Sigmoid colon (tissue), 7 donors: ENCODE measurements around the gene MEP1B. TPM values are rescaled to one million over a fixed set of nuclear protein-coding genes. Genes with fewer than 3 reads are reported as not detected.

Source experiments
- DNase-seq: peaks from one replicate; pipeline ENCODE4 v3.0.0-alpha.2; 2019
- H3K27ac ChIP-seq, 4 donors: fragments of 200-600 bp; sonication (generic); one replicate each; pipeline ENCODE4 v1.5.1; 2016 to 2019; ENCODE audit warnings: mild to moderate bottlenecking in 1 of 4
- H3K27me3 ChIP-seq, 3 donors: fragments of 200-600 bp; sonication (generic); one replicate each; pipeline ENCODE4 v1.5.1; 2019; ENCODE audit warnings: mild to moderate bottlenecking in 1 of 3
- H3K36me3 ChIP-seq, 4 donors: fragments of 200-600 bp; sonication (generic); one replicate each; pipeline ENCODE4 v1.5.1; 2016 to 2019
- H3K4me1 ChIP-seq, 4 donors: fragments of 200-600 bp; sonication (generic); one replicate each; pipeline ENCODE4 v1.5.1; 2017 to 2019
- H3K4me3 ChIP-seq, 4 donors: fragments of 200-600 bp; sonication (generic); one replicate each; pipeline ENCODE4 v1.5.1; 2017 to 2019; ENCODE audit warnings: mild to moderate bottlenecking in 2 of 4, moderate library complexity in 1 of 4
- H3K9me3 ChIP-seq, 4 donors: fragments of 200-600 bp in 3 of 4; sonication (generic) in 3 of 4; one replicate each; pipeline versions ENCODE4 v1.5.1 to v1.6.1; 2013 to 2019
- EP300 ChIP-seq, 4 donors: sonication (generic); formaldehyde crosslinking; IDR thresholded peaks; one replicate each; pipeline ENCODE4 v1.6.1; 2017; ENCODE audit warnings: antibody characterized with exemption in 4 of 4
- POLR2A ChIP-seq, 2 donors: fragments of 450-650 bp; IDR thresholded peaks; one replicate each; pipeline ENCODE4 v1.6.1; 2016; ENCODE audit warnings: antibody characterized with exemption in 2 of 2, mild to moderate bottlenecking in 2 of 2, moderate library complexity in 2 of 2
- POLR2AphosphoS5 ChIP-seq, 4 donors: sonication (generic); formaldehyde crosslinking; IDR thresholded peaks; one replicate each; pipeline ENCODE4 v1.6.1; 2017; ENCODE audit warnings: antibody characterized with exemption in 4 of 4
- whole genome bisulfite sequencing, 2 donors: extraction: QIAGEN DNeasy Blood & Tissue Kit; methylation state at CpG; one replicate each; pipeline ENCODE4 v1.1.7; 2013; 5-methylcytosine and 5-hydroxymethylcytosine counted together
- intact Hi-C: fragments of 100-400 bp; cut with DNase I; formaldehyde crosslinking; loops from one replicate; pipeline ENCODE4 v1.15.1; 2023
- polyA plus RNA-seq, 3 donors: library from polyadenylated mRNA; stranded (reverse); fragments of 200-250 nt; gene quantifications; one replicate each; pipeline ENCODE4 v1.2.3, GENCODE V29; 2013
- small RNA-seq, 3 donors: library from RNA; depleted of rRNA; stranded (forward); fragments of <200 nt; gene quantifications; one replicate each; pipeline ENCODE3, GENCODE V24; 2016
- total RNA-seq, 4 donors: library from RNA; depleted of rRNA; stranded (reverse); fragments of >200 nt; gene quantifications; one replicate each; pipeline ENCODE4 v1.1.0, GENCODE V29; 2016
- TF ChIP-seq, protein P1 (sequence below), 4 experiments: fragments of 450-650 bp in 3 of 4; fragments of 200-600 bp in 1 of 4; IDR thresholded peaks; one replicate each; pipeline ENCODE4 v1.5.1; 2016 to 2019; ENCODE audit warnings: antibody characterized with exemption in 4 of 4, mild to moderate bottlenecking in 3 of 4, moderate library complexity in 2 of 4
- donor health status: healthy with polysubstance abuse.
- donor health status: Bipolar disorder and iron deficiency.
- donor health status: healthy.

MEP1B gene
- total and polyA plus RNA-seq, 7 donors, result 1.6 to 3.7 (median 1.8) TPM; not detected in 4

DNA sequence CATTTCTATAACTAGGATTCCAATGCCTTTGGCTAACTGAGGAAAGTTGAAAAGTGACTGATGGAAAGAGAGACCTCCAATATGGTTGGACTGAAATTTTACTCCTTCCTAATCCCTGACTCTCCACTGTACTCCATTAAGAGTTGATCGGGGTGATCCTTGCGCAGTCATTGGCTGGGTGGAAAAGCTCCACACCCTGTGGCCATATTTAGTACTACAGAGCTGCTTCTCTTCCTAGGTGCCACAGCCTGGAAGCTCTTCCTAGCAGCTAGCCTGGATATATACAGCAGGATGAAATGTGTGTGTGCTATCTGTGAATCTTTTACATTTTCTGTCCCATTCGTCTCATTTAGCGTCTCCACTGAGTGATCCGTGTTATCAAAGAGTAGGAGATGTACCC lies 71.2 kb downstream of the MEP1B start:
- intact Hi-C loops, result no loop called here
- Histone ChIP-seq H3K4me3 (no peak overlapping the region), H3K4me1 (no peaks in the 10 kb centered on the region), H3K27me3 (no peaks in the 10 kb centered on the region), H3K9me3 (no peaks in the 10 kb centered on the region), H3K27ac (no peak overlapping the region), H3K36me3 (no peaks in the 10 kb centered on the region)
- WGBS, 2 donors, result 97 to 98% methylated on average over 5 of the region's 5 CpGs
- TF ChIP-seq POLR2A (IDR thresholded peaks at IDR 0.05), result no peak
- TF ChIP-seq, protein P1, sequence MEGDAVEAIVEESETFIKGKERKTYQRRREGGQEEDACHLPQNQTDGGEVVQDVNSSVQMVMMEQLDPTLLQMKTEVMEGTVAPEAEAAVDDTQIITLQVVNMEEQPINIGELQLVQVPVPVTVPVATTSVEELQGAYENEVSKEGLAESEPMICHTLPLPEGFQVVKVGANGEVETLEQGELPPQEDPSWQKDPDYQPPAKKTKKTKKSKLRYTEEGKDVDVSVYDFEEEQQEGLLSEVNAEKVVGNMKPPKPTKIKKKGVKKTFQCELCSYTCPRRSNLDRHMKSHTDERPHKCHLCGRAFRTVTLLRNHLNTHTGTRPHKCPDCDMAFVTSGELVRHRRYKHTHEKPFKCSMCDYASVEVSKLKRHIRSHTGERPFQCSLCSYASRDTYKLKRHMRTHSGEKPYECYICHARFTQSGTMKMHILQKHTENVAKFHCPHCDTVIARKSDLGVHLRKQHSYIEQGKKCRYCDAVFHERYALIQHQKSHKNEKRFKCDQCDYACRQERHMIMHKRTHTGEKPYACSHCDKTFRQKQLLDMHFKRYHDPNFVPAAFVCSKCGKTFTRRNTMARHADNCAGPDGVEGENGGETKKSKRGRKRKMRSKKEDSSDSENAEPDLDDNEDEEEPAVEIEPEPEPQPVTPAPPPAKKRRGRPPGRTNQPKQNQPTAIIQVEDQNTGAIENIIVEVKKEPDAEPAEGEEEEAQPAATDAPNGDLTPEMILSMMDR (IDR thresholded peaks at IDR 0.05), result peak in 1 of 4 experiments; percentile 5
- no peak for DNase-seq

DNA sequence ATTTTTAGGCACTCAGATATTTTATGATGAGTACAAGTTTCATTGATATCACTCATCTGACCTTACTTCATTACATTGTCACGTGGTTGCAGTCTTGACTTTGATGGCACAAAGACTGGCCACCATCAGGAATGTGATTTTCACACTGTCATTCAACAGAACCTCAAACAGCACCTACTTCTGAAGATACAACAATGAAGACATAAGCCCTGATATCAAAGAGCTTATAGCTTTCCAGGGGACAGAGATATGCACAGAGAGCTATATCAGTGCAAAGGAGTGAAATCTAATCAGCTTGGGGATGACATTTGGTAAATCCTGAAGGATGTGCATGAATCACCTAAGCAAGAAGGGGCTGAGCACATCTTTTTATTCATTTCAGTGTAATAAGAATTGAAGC lies 72.3 kb downstream of the MEP1B start:
- H3K27ac ChIP-seq, result no peak overlapping the region
- no peaks in the 10 kb centered on the region for H3K4me1 ChIP-seq
- intact Hi-C loops, result no loop called here
- H3K36me3 ChIP-seq, result peaks cover 0 to under 1% (median 0%) of the 10 kb centered on the region in 4 donors
- TF ChIP-seq EP300 (IDR thresholded peaks at IDR 0.05), result no peak
- no peak overlapping the region for H3K4me3 ChIP-seq
- H3K9me3 ChIP-seq, result no peaks in the 10 kb centered on the region
- H3K27me3 ChIP-seq, result no peaks in the 10 kb centered on the region
- no peak for DNase-seq
- WGBS, 2 donors, result 89 to 93% methylated on average over 1 of the region's 1 CpG

DNA sequence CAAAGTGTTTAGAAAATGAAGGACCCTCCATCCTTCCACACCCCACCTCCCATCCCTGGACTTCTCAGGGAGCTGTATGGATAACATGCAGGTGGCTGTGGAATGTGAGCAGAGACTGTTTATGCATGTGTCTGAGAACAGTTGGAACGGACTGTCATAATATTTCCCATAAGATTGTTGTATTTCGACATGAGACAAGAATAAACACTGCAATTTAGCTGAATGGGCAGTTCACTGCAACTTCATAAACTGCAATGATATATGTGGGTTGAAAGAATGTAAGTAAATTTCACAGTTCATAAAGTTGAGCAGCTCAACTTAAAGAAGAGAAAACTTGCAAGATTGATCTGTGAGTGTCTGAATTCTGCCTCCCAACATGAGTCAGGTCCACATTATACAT lies 74.6 kb downstream of the MEP1B start:
- Histone ChIP-seq H3K9me3 (no peaks in the 10 kb centered on the region), H3K27me3 (no peaks in the 10 kb centered on the region), H3K4me3 (no peak overlapping the region), H3K27ac (no peak overlapping the region), H3K4me1 (no peaks in the 10 kb centered on the region), H3K36me3 (peaks cover 0 to 23% (median 7%) of the 10 kb centered on the region in 4 donors)
- DNase-seq, result no peak
- TF ChIP-seq, protein P1 (IDR thresholded peaks at IDR 0.05), result no peak
- TF ChIP-seq POLR2AphosphoS5 (IDR thresholded peaks at IDR 0.05), result no peak
- no peak for TF ChIP-seq POLR2A (IDR thresholded peaks at IDR 0.05)
- intact Hi-C loops, result no loop called here
- WGBS, 2 donors, result 62 to 70% methylated on average over 2 of the region's 2 CpGs

DNA sequence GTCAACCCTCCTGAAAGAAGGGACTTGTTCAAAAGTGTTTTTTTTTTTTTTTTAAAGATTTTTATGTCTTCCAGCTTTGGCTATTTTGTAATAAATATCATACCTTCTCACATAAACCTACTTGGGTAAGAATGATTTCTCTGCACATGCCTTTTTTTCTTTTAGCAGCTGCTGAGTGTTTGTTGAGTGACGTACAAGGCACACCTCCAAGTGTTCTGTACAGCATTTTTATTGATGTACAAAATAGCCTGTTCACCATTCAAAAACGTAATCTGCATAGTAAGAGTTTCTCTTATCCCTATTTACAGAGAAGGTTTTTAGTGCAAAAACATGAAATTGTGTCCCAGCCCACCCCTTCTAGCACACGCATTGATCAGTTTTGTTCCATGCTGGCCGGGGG lies 77.6 kb downstream of the MEP1B start:
- Histone ChIP-seq H3K36me3 (peaks cover 0 to 33% (median 7%) of the 10 kb centered on the region in 4 donors), H3K27ac (no peak overlapping the region), H3K27me3 (no peaks in the 10 kb centered on the region), H3K4me3 (no peak overlapping the region), H3K9me3 (no peaks in the 10 kb centered on the region), H3K4me1 (peaks cover 0 to 7% (median 0%) of the 10 kb centered on the region in 4 donors)
- WGBS, 2 donors, result 64 to 85% methylated on average over 4 of the region's 4 CpGs
- TF ChIP-seq POLR2A (IDR thresholded peaks at IDR 0.05) (no peak), EP300 (IDR thresholded peaks at IDR 0.05) (no peak), POLR2AphosphoS5 (IDR thresholded peaks at IDR 0.05) (no peak)
- TF ChIP-seq, protein P1 (IDR thresholded peaks at IDR 0.05), result no peak
- intact Hi-C loops, result no loop called here
- DNase-seq, result no peak

Small RNAs within 50 kb of the gene (small RNA-seq; reads per million reads assigned to genes)
- 0 reads per million in 3 donors for gene RF00019
- gene RNA5SP453, result 0 to 0.65 (median 0.11) reads per million in 3 donors

Other genes starting within 250 kb of the MEP1B start
- gene TRAPPC8, start 246.9 kb upstream of the MEP1B start, total RNA-seq, result 10 to 100 TPM; 33.8 to 50.4 (median 41.5) TPM
- gene TRAPPC8, start 246.9 kb upstream of the MEP1B start, polyA plus RNA-seq, result 10 to 100 TPM; 12.6 to 19.7 (median 16.4) TPM
- gene RNF125, start 171.2 kb upstream of the MEP1B start, total RNA-seq, result 1 to 10 TPM in 3 of 4 donors, under 1 TPM in 1; 0.95 to 5.9 (median 2.4) TPM
- gene RNF125, start 171.2 kb upstream of the MEP1B start, polyA plus RNA-seq, result 1 to 10 TPM; 4.8 to 5.8 (median 5.7) TPM
- gene RNF138, start 98.2 kb upstream of the MEP1B start, total RNA-seq, result 10 to 100 TPM in 3 of 4 donors, 1 to 10 TPM in 1; 8.3 to 26.3 (median 23.7) TPM
- gene RNF138, start 98.2 kb upstream of the MEP1B start, polyA plus RNA-seq, result 10 to 100 TPM; 22.4 to 47.4 (median 33.1) TPM